GM19035 (cell line): ENCODE measurements around the gene C4orf36.
"Not testable (repeated sequence)": the region's sequence is repeated elsewhere in the genome, so short reads cannot be mapped to it uniquely, and the experiment has no call there.

ENCODE experiments used
- ATAC-seq: cut with Tn5 transposase; IDR thresholded peaks from one replicate; pipeline ENCODE4 v1.9.1; 2021; ENCODE audit not compliant: unreplicated experiment

C4orf36 gene

GRCh38 chr4:86917212-86918039 is 25.2 kb upstream of the C4orf36 start:
- no peak for ATAC-seq

- no peak for ATAC-seq
These were observed 24.2 kb upstream of the C4orf36 start for GRCh38 chr4:86916392-86916791.

GRCh38 chr4:86910820-86911684 is 18.8 kb upstream of the C4orf36 start:
- no peak for ATAC-seq

- ATAC-seq, result no peak
These were observed 18.1 kb upstream of the C4orf36 start for GRCh38 chr4:86910369-86910768.

- no peak for ATAC-seq
These were observed 17.5 kb upstream of the C4orf36 start for GRCh38 chr4:86909546-86910295.

- no peak for ATAC-seq
These were observed 16.0 kb upstream of the C4orf36 start for GRCh38 chr4:86908251-86908657.

- no peak for ATAC-seq
These were observed 9.6 kb upstream of the C4orf36 start for GRCh38 chr4:86901864-86902263.

- ATAC-seq, result no peak
These were observed 6.3 kb upstream of the C4orf36 start for GRCh38 chr4:86898562-86898961.

GRCh38 chr4:86896596-86896995 is 4.4 kb upstream of the C4orf36 start:
- no peak for ATAC-seq

GRCh38 chr4:86895692-86896488 is 3.7 kb upstream of the C4orf36 start:
- ATAC-seq, result no peak

- ATAC-seq, result no peak
These were observed 2.2 kb upstream of the C4orf36 start for GRCh38 chr4:86894455-86894854.

- ATAC-seq, result no peak
These were observed 914 bp upstream of the C4orf36 start for GRCh38 chr4:86893136-86893535.

GRCh38 chr4:86892636-86892960 is 376 bp upstream of the C4orf36 start:
- ATAC-seq, result peak; percentile 11

GRCh38 chr4:86890790-86891189 is 1.4 kb downstream of the C4orf36 start:
- no peak for ATAC-seq

GRCh38 chr4:86879641-86880040 is 12.6 kb downstream of the C4orf36 start:
- no peak for ATAC-seq

GRCh38 chr4:86878640-86879039 is 13.6 kb downstream of the C4orf36 start:
- ATAC-seq, result no peak

GRCh38 chr4:86876894-86877685 is 15.1 kb downstream of the C4orf36 start:
- no peak for ATAC-seq

GRCh38 chr4:86875436-86875835 is 16.8 kb downstream of the C4orf36 start:
- not testable (repeated sequence) for ATAC-seq

GRCh38 chr4:86872135-86872534 is 20.1 kb downstream of the C4orf36 start:
- no peak for ATAC-seq
